GM23338 (cell line): ENCODE data around the gene CNST.

Experiments
- POLR2AphosphoS5 ChIP-seq: IDR thresholded peaks from 2 replicates; pipeline ENCODE4 v1.6.1; 2016; ENCODE audit warnings: antibody characterized with exemption, low read depth
- TF ChIP-seq, protein P1 (sequence below), 2 experiments: fragments of 200-600 bp in 1 of 2; sonication (generic) in 1 of 2; conservative IDR thresholded peaks; 2 replicates each; pipeline versions ENCODE4 v1.5.1 to v1.6.1; 2016 to 2017; ENCODE audit warnings: antibody characterized with exemption in 2 of 2, low read depth in 2 of 2, mild to moderate bottlenecking in 2 of 2, moderate library complexity in 1 of 2

DNA sequence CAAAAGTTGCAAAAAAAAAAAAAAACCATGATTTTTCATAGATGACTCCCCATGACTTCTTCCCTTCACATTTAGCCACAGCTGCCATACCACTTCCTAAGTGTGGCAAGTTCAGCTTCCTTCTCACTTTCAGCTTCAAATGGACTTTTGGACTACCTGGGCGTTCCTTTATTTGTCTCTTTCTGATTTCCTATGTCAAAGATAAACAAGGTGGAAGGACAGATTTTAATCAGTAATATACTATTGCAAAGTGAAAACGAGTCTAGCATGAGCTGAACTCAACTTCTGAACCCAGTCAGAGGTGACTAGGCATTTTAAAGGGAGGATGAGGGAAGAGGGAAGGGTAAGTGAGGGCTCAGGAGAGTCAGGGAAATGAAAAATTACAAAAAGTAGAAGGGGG lies 143.6 kb downstream of the CNST start:
- TF ChIP-seq, protein P1, sequence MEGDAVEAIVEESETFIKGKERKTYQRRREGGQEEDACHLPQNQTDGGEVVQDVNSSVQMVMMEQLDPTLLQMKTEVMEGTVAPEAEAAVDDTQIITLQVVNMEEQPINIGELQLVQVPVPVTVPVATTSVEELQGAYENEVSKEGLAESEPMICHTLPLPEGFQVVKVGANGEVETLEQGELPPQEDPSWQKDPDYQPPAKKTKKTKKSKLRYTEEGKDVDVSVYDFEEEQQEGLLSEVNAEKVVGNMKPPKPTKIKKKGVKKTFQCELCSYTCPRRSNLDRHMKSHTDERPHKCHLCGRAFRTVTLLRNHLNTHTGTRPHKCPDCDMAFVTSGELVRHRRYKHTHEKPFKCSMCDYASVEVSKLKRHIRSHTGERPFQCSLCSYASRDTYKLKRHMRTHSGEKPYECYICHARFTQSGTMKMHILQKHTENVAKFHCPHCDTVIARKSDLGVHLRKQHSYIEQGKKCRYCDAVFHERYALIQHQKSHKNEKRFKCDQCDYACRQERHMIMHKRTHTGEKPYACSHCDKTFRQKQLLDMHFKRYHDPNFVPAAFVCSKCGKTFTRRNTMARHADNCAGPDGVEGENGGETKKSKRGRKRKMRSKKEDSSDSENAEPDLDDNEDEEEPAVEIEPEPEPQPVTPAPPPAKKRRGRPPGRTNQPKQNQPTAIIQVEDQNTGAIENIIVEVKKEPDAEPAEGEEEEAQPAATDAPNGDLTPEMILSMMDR (conservative IDR thresholded peaks at IDR 0.05; ENCODE audit: low read depth in 2 of 2), result no peak
- no peak for TF ChIP-seq POLR2AphosphoS5
